Measurements from ENCODE around the gene FSTL4.

GRCh38 chr5:133523961-133524586 is 88.3 kb downstream of the FSTL4 start:
- TF ChIP-seq CTCF (IDR thresholded peaks at IDR 0.05; ENCODE audit: poor library complexity, severe bottlenecking) (no peak), EZH2 (IDR thresholded peaks at IDR 0.05; ENCODE audit: borderline replicate concordance, insufficient read depth, low read length, poor library complexity, severe bottlenecking) (no peak), TAF1 (IDR thresholded peaks at IDR 0.05; ENCODE audit: low read depth) (no peak)

Data from neural cell (in vitro differentiated cells).